Measurements from ENCODE around the gene H19.

H19 gene

GRCh38 chr11:1997755-1998154 is at the start of gene H19:
Gene H19 (minus strand): TSS chr11:1997842.
- no peak for DNase-seq

GRCh38 chr11:2041963-2042362 is 44.3 kb upstream of the H19 start:
- DNase-seq: no peak

- no peak for DNase-seq
These were observed 43.5 kb upstream of the H19 start for GRCh38 chr11:2041153-2041552.

GRCh38 chr11:2039198-2039759 is 41.6 kb upstream of the H19 start:
- DNase-seq: no peak

GRCh38 chr11:2036863-2037486 is 39.3 kb upstream of the H19 start:
- no peak for DNase-seq

GRCh38 chr11:2035382-2035781 is 37.7 kb upstream of the H19 start:
- no peak for DNase-seq

- no peak for DNase-seq
These were observed 33.4 kb upstream of the H19 start for GRCh38 chr11:2031058-2031457.

- no peak for DNase-seq
These were observed 30.1 kb upstream of the H19 start for GRCh38 chr11:2027708-2028107.

- no peak for DNase-seq
These were observed 17.4 kb upstream of the H19 start for GRCh38 chr11:2015025-2015424.

- no peak for DNase-seq
These were observed 14.8 kb upstream of the H19 start for GRCh38 chr11:2012440-2012839.

GRCh38 chr11:2004466-2004865 is 6.8 kb upstream of the H19 start:
- DNase-seq: no peak

GRCh38 chr11:2002807-2003206 is 5.2 kb upstream of the H19 start:
- no peak for DNase-seq

GRCh38 chr11:2002042-2002776 is 4.6 kb upstream of the H19 start:
- DNase-seq: no peak

- no peak for DNase-seq
These were observed 1.2 kb upstream of the H19 start for GRCh38 chr11:1998861-1999260.

- no peak for DNase-seq
These were observed 648 bp upstream of the H19 start for GRCh38 chr11:1998290-1998689.

GRCh38 chr11:1994121-1994520 is 3.5 kb downstream of the H19 start:
- no peak for DNase-seq

GRCh38 chr11:1992111-1992510 is 5.5 kb downstream of the H19 start:
- DNase-seq: no peak

- DNase-seq: no peak
These were observed 6.6 kb downstream of the H19 start for GRCh38 chr11:1990872-1991578.

- DNase-seq: no peak
These were observed 7.7 kb downstream of the H19 start for GRCh38 chr11:1989953-1990352.

- no peak for DNase-seq
These were observed 8.8 kb downstream of the H19 start for GRCh38 chr11:1988667-1989317.

GRCh38 chr11:1988174-1988573 is 9.5 kb downstream of the H19 start:
- DNase-seq: no peak

- DNase-seq: no peak
These were observed 10.6 kb downstream of the H19 start for GRCh38 chr11:1987024-1987423.

GRCh38 chr11:1983601-1983961 is 14.1 kb downstream of the H19 start:
- DNase-seq: no peak
